Ovary (tissue), 9 donors: ENCODE data around the gene HSF5. TPM values are rescaled to one million over a fixed set of nuclear protein-coding genes. Genes with fewer than 3 reads are reported as not detected.

Experiments used
- DNase-seq, 5 donors: peaks; one replicate each; pipeline ENCODE4 v3.0.0-alpha.2; 2019 to 2020
- H3K27ac ChIP-seq, 2 donors: fragments of 200-600 bp; one replicate each; pipeline versions ENCODE4 v1.5.1 to v1.8.0; 2019 to 2022
- H3K27me3 ChIP-seq: fragments of 200-600 bp; one replicate; pipeline ENCODE4 v1.8.0; 2022
- H3K36me3 ChIP-seq: fragments of 200-600 bp; sonication (generic); one replicate; pipeline ENCODE4 v1.5.1; 2019
- H3K4me1 ChIP-seq: one replicate; pipeline ENCODE4 v1.8.1; 2013; ENCODE audit warnings: mild to moderate bottlenecking, moderate library complexity; ENCODE audit not compliant: insufficient read depth
- H3K4me3 ChIP-seq: fragments of 200-600 bp; sonication (generic); one replicate; pipeline ENCODE4 v1.5.1; 2017
- H3K9me3 ChIP-seq, 2 donors: fragments of 200-600 bp in 1 of 2; sonication (generic) in 1 of 2; one replicate each; pipeline versions ENCODE4 v1.5.1 to v1.8.1; 2013 to 2019; ENCODE audit warnings: mild to moderate bottlenecking in 1 of 2, moderate library complexity in 1 of 2
- CTCF ChIP-seq, 3 donors: fragments of 450-650 bp in 2 of 3; fragments of 200-600 bp in 1 of 3; IDR thresholded peaks; one replicate each; pipeline versions ENCODE4 v1.5.1 to v1.8.0; 2016 to 2022; ENCODE audit warnings: antibody characterized with exemption in 3 of 3, mild to moderate bottlenecking in 1 of 3
- EP300 ChIP-seq: sonication (generic); formaldehyde crosslinking; IDR thresholded peaks from one replicate; pipeline ENCODE4 v1.6.1; 2017; ENCODE audit warnings: antibody characterized with exemption
- POLR2A ChIP-seq: fragments of 450-650 bp; IDR thresholded peaks from one replicate; pipeline ENCODE4 v1.6.1; 2017; ENCODE audit warnings: antibody characterized with exemption, mild to moderate bottlenecking, moderate library complexity
- WGBS, 3 donors: extraction: QIAGEN DNeasy Blood & Tissue Kit in 1 of 3; methylation state at CpG; one replicate each; pipeline versions ENCODE4 v1.1.5 to v1.1.7; 2013 to 2017; 5-methylcytosine and 5-hydroxymethylcytosine counted together
- intact Hi-C, 4 donors: fragments of 100-400 bp; cut with DNase I; formaldehyde crosslinking; loops; one replicate each; pipeline versions ENCODE4 v1.11.0 to v1.15.1; 2022 to 2023
- polyA plus RNA-seq, 2 donors: library from polyadenylated mRNA; stranded (reverse); fragments of 200-250 nt in 1 of 2; fragments of 350-450 nt in 1 of 2; fragmentation: Illumina TruSeq in 1 of 2; extraction: RNeasy Lipid Tissue Mini Kit (QIAGEN cat#74804) in 1 of 2; gene quantifications; one replicate each; pipeline ENCODE4 v1.2.3, GENCODE V29; 2013 to 2014
- total RNA-seq, 7 donors: library from RNA; depleted of rRNA in 2 of 7; stranded (reverse); fragments of >200 nt in 2 of 7; fragmentation: NEBNext Ultra II Directional in 3 of 7; extraction: Animal tissue kit (Norgen Biotek cat#: 25700) in 3 of 7; gene quantifications; one replicate each; pipeline versions ENCODE4 v1.1.0 to v1.2.4, GENCODE V29; 2016 to 2023
- donor health status: DM: no; HTN: no; CAD: no; lungs with moderate emphysema.
- donor health status: DM: no; HTN: no; CAD: no.
- donor health status: Bipolar disorder and iron deficiency.
- donor health status: DM: yes; HTN: yes; CAD: no.
- donor health status: DM: no; HTN: no; CAD: no.
- donor health status: DM: yes; HTN: yes; CAD: no.

Gene HSF5
- total and polyA plus RNA-seq, 9 donors, result 0.05 TPM; not detected in 7

- TF ChIP-seq EP300 (no peak), CTCF (IDR thresholded peaks at IDR 0.05) (no peak), POLR2A (no peak)
- 89 to 91% (median 89%) methylated on average over 4 of the region's 4 CpGs for WGBS, 3 donors
- Histone ChIP-seq H3K4me3 (no peak overlapping the region), H3K27me3 (no peaks in the 10 kb centered on the region), H3K27ac (no peak overlapping the region), H3K4me1 (no peaks in the 10 kb centered on the region), H3K36me3 (no peaks in the 10 kb centered on the region), H3K9me3 (no peaks in the 10 kb centered on the region)
- intact Hi-C loops, result no loop called here
- DNase-seq, result no peak
Observed at GRCh38 chr17:58493506-58493905, 5.3 kb upstream of the HSF5 start.

GRCh38 chr17:58492238-58493121, 4.3 kb upstream of the HSF5 start:
- Histone ChIP-seq H3K36me3 (no peaks in the 10 kb centered on the region), H3K4me1 (peaks cover 2% of the 10 kb centered on the region), H3K27ac (no peak overlapping the region), H3K27me3 (no peaks in the 10 kb centered on the region), H3K9me3 (no peaks in the 10 kb centered on the region), H3K4me3 (no peak overlapping the region)
- intact Hi-C loops, result no loop called here
- DNase-seq, result no peak
- 92 to 93% (median 93%) methylated on average over 11 of the region's 11 CpGs for WGBS, 3 donors
- TF ChIP-seq CTCF (IDR thresholded peaks at IDR 0.05), result no peak
- no peak for TF ChIP-seq EP300
- TF ChIP-seq POLR2A, result no peak

DNA sequence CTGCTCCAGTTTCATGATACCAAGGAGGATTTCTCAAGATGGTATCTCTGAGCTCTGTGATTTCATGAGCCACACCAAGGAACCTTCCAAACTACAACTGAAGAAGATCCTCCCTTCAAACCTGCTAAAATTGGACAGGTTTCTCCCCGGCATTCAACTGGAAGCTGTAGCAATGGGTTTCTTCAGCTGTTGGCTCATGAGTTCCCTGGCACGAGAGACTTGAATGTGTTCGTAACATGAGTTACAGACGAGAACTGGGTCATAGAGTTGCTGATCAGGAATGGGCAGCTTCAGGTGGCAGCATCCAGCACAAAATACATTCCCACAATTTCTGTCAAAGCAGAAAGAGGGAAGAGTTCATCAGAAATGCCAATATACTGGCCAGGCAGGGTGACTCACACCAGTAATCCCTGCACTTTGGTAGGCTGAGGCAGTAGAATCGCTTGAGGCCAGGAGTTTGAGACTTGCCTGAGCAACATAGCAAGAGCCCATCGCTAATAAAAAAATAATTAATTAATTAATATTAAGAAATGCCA, 3.4 kb upstream of the HSF5 start:
- WGBS, 3 donors, result 94 to 98% (median 96%) methylated on average over 6 of the region's 6 CpGs
- intact Hi-C loops, result no loop called here
- Histone ChIP-seq H3K27me3 (no peaks in the 10 kb centered on the region), H3K9me3 (no peaks in the 10 kb centered on the region), H3K36me3 (no peaks in the 10 kb centered on the region), H3K4me1 (peaks cover 2% of the 10 kb centered on the region), H3K27ac (no peak overlapping the region), H3K4me3 (no peak overlapping the region)
- TF ChIP-seq CTCF (IDR thresholded peaks at IDR 0.05), result no peak
- no peak for TF ChIP-seq POLR2A
- TF ChIP-seq EP300, result no peak
- no peak for DNase-seq

DNA sequence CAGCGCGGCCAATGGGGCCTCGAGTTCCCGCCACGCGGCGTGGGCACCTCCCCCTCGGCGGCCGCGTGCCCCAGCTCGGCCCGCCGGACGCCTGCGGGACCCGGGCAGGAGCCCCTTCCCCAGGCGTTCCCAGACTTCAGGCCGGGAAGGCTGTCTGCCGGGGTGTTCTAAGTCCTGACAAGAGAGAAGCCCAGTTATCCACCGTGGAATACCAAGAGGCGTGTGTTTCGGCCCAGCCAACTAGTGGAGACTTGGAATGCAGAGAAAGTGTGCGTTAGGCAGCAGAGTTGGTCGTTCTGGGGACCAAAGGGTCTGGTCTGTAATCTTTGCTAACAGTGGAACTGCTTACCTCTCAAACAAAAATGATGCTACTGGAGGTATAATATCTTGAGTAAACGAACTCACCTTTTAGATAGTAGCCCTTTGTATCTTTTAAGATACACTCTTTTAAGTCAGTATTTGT, 251 bp upstream of the HSF5 start:
- Histone ChIP-seq H3K9me3 (no peaks in the 10 kb centered on the region), H3K36me3 (no peaks in the 10 kb centered on the region)

More for the DNA sequence above, 251 bp upstream of the HSF5 start:
- Histone ChIP-seq H3K27me3 (no peaks in the 10 kb centered on the region), H3K4me3 (no peak overlapping the region), H3K27ac (no peak overlapping the region), H3K4me1 (peaks cover 2% of the 10 kb centered on the region)
- whole genome bisulfite sequencing, 3 donors, result 83 to 87% (median 84%) methylated on average over 26 of the region's 26 CpGs
- no peak for DNase-seq
- intact Hi-C loops, result no loop called here
- no peak for TF ChIP-seq POLR2A
- TF ChIP-seq CTCF (IDR thresholded peaks at IDR 0.05), result no peak
- no peak for TF ChIP-seq EP300
